Measurements from ENCODE around the gene TIMP3.
"Not testable (repeated sequence)": the region's sequence is repeated elsewhere in the genome, so short reads cannot be mapped to it uniquely, and the experiment has no call there.

TIMP3 gene

DNA sequence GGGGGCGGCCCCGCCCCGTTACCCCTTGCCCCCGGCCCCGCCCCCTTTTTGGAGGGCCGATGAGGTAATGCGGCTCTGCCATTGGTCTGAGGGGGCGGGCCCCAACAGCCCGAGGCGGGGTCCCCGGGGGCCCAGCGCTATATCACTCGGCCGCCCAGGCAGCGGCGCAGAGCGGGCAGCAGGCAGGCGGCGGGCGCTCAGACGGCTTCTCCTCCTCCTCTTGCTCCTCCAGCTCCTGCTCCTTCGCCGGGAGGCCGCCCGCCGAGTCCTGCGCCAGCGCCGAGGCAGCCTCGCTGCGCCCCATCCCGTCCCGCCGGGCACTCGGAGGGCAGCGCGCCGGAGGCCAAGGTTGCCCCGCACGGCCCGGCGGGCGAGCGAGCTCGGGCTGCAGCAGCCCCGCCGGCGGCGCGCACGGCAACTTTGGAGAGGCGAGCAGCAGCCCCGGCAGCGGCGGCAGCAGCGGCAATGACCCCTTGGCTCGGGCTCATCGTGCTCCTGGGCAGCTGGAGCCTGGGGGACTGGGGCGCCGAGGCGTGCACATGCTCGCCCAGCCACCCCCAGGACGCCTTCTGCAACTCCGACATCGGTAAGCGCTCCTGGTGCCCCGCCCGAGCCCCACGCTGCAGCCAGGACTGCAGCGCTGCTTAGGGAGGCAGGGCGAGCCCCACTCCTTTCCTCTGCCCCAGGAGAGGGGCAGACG lies at the start of gene TIMP3:
Gene TIMP3 (plus strand): TSS at position 169 of the 700 bp plus-strand sequence. CDS start 297 bp downstream, at position 466.
- peak; percentile 63 for TF ChIP-seq POLR2A (IDR thresholded peaks at IDR 0.05; ENCODE audit: low read depth, low read length)
- no peak for DNase-seq (ENCODE audit: insufficient read length, low spot score)
- FAIRE-seq, result no peak

DNA sequence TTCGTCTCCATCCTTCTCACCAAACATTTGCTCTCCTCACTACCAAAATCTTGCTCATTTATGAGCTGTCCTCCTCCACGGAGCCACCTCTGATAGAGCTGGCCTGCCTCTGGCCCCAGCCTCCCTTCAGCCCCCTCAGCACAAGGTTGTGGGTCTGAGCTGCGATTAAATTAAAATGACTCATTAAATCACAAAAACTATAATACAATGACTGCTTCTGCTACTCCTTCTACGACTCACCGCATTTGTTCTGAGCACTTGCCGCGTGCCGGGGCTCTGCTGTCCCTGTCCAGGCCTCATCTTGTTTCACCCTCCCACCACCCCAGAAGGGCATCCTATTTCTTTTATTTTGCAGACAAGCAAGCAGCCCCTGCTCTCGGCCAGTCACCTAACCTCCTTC lies 49.2 kb upstream of the TIMP3 start:
- no peak for TF ChIP-seq POLR2A (IDR thresholded peaks at IDR 0.05; ENCODE audit: low read depth, low read length)
- no peak for DNase-seq (ENCODE audit: insufficient read length, low spot score)
- no peak for FAIRE-seq

DNA sequence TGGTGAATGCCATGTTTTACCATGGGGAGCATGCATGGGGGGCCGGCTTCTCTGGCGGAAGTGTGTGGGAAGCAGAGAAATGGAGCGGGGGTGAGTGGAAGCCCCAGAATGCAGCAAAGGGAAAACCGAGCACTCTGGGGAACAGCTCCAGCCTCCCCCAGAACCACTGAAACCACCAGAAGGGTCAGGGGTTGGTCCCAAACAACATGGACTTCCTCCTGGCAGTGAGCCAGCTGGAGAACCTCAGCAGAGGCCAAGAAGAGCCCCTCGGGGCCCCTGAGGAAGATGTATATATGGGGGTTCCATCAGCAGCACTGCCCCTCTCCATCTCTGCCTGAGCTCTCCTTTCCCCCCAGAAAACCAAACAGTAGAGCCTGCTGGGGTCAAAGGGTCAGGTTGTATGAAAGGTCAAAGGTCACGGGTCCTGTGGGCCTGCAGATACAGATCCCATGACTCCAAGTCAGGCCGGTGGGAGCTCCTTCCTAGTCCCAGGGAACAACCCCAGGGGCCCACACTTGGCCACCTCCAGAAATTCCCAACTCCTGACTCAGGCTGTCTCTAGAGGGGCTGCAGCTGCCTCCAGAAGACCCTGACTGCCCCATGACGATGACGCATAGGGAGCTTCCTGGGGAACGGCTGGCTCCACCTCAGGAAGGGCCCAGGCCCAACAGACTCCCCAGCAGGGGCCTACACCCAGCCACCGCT lies 48.5 kb upstream of the TIMP3 start:
- FAIRE-seq (no peak), DNase-seq (ENCODE audit: insufficient read length, low spot score) (no peak)
- TF ChIP-seq POLR2A (IDR thresholded peaks at IDR 0.05; ENCODE audit: low read depth, low read length), result no peak

DNA sequence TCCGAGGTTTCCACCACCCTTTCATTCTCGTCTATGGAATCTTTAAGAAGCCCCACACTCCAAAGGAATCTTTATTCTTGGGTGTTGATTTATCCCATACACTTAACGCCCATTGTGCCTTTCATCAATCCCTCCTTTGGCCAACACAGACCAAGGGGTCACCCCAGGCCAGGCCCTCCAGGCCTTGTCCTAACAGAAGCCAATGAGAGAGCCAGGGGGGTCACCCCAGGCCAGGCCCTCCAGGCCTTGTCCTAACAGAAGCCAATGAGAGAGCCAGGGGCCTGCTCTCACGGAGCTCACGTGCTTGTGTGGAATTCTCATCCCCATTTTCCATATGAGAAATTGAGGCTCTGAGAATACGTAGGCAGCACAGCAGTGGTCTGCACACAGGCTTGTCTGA lies 47.9 kb upstream of the TIMP3 start:
- DNase-seq (ENCODE audit: insufficient read length, low spot score) (no peak), FAIRE-seq (no peak)
- TF ChIP-seq POLR2A (IDR thresholded peaks at IDR 0.05; ENCODE audit: low read depth, low read length), result no peak

DNA sequence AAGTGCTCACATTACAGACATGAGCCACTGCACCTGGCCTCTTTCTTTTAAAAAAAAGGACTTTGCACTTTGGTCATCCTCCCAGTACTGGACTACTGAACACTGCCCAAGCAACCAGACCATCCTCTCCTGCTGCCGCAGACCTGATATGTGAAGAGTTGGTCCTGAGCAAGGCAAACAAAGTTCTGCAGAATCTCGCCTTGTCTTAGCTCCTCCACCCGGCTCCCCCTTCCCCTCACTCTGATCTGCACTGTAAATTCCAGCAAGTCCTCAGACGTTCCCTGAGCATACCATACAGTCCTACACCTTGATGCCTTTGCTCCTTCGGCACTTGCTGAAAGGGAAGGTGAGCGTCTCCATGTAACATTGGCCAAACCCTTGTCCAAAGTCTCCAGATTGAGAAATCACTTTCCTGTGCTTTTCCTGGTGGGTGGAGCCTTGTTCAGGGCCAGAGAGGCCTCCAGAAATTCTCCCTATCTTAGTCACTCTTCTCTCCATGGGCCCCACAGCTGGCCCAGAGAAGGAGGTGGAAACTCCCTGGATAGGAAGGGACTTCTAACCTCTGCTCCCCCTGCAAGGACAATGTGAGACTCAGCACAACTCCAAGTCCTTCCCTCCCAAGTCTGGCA lies 47.0 kb upstream of the TIMP3 start:
- DNase-seq (ENCODE audit: insufficient read length, low spot score), result peak; percentile 23
- no peak for TF ChIP-seq POLR2A (IDR thresholded peaks at IDR 0.05; ENCODE audit: low read depth, low read length)
- FAIRE-seq, result no peak

DNA sequence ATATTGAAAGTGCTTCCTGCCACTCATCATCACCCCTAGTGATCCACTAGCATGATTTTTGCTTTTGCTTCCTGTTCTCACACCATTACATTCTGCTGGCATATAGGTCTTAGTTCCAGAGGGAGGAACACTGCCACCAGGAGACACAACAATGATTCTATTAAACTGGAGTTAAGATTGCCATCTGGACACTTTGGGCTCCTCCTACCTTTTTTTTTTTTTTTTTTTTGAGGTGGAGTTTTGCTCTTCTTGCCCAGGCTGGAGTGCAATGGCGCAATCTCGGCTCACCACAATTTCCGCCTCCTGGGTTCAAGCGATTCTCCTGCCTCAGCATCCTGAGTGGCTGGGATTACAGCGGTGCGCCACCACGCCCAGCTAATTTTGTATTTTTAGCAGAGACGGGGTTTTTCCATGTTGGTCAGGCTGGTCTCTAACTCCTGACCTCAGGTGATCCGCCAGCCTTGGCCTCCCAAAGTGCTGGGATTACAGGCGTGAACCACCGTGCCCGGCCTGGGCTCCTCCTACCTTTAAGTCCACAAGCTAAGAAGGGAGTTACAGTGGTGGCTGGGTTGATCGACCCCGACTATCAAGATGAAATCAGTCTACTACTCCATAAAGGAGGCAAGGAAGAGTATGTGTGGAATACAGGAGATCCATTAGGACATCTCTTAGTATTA lies 44.3 kb upstream of the TIMP3 start:
- FAIRE-seq; DNase-seq (ENCODE audit: insufficient read length, low spot score): not testable (repeated sequence)

DNA sequence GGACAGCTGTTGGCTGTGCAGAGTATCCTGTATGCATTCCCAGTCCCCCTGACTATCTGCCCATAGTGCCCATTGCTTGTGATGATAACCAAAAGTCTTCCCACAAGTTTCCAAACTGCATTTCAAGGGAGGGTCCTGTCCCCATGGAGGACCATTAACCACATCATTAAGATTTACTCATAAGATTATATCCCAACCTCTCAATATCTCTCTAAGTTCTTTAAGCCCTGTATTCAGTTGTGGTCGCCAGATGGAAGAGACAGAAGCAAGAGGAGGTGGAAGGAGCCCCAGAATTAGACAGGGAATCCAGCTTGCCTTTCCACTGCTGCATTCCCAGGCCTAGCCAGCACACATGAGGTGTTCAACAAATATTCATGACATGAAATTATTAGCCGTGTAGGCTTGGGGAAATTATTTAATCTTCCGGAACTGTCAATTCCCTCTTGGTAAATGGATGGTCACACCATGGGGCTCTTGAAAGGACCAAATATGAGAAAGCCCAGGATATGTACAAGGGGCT lies 42.6 kb upstream of the TIMP3 start:
- DNase-seq (ENCODE audit: insufficient read length, low spot score), result no peak
- no peak for TF ChIP-seq POLR2A (IDR thresholded peaks at IDR 0.05; ENCODE audit: low read depth, low read length)
- no peak for FAIRE-seq

DNA sequence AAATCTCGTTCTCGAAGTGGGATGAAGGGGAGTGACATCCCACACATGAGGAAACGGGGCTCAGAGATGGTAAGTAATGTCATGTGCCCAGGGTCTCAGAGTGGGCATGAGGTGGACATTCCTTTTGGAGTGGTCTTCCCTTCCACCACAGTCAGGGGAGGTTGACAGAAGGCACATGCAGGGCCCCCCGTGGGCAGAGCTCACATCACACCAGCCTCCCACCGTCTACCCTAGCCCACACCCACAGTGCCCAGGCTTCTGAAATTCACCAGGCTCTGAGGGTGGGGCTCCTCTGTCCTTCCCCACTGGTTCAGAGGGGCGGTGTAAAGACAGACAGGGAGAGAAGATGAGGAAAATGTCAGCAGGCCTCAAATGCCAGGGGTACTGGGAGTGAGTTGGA lies 41.1 kb upstream of the TIMP3 start:
- no peak for TF ChIP-seq POLR2A (IDR thresholded peaks at IDR 0.05; ENCODE audit: low read depth, low read length)
- DNase-seq (ENCODE audit: insufficient read length, low spot score) (no peak), FAIRE-seq (no peak)

DNA sequence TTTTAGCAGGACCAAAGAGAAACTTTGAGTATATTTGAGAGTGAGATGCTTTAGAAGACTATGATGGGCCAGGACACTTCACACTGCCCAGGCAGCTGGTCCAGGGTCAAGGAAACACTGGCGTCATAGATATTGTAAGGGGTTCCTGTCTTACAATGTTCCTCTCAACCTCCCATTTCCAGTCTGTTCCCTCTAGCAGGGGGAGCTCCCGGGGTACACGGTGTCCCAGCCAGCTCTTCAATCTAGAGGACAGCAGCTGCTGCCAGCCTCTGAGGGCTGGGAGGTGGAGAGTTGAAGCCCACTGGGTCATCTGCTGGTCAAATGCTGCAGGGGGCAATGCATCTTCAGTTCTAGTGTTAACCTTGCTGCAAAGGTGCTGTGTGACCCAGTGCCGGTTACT lies 40.7 kb upstream of the TIMP3 start:
- TF ChIP-seq POLR2A (IDR thresholded peaks at IDR 0.05; ENCODE audit: low read depth, low read length), result no peak
- no peak for DNase-seq (ENCODE audit: insufficient read length, low spot score)
- FAIRE-seq, result no peak

DNA sequence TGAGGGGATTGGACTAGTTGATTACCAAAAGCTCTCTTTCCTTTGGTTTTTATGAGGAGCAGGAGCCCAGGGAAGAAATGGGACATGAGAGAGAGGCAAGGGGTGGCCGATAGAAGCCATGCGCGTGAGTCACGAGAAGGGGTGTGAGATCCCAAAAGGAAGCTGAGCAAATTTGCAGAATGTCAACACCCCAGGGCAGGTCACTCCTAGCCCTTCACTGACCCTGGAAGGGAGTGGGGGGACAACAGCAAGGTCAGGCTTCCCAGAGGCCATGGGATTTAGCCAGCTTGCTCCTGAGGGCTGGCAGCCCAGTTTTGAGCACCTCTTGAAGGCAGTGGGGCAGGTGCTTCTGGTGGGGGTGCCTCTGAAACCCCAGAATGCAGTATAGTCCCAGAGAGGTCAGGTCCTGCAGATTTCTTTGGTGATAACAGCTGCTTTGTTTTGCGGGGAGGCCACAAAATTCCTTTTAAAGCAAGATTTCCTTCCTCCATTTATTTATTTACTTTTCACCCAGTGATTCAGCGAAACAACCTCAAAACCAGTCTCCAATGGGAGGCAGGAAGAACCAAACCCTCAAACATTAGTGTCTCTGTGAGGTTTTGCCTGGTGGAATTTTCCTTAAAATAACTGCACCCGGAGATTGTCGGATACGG lies 40.1 kb upstream of the TIMP3 start:
- DNase-seq (ENCODE audit: insufficient read length, low spot score) (no peak), FAIRE-seq (no peak)
- TF ChIP-seq POLR2A (IDR thresholded peaks at IDR 0.05; ENCODE audit: low read depth, low read length), result no peak

DNA sequence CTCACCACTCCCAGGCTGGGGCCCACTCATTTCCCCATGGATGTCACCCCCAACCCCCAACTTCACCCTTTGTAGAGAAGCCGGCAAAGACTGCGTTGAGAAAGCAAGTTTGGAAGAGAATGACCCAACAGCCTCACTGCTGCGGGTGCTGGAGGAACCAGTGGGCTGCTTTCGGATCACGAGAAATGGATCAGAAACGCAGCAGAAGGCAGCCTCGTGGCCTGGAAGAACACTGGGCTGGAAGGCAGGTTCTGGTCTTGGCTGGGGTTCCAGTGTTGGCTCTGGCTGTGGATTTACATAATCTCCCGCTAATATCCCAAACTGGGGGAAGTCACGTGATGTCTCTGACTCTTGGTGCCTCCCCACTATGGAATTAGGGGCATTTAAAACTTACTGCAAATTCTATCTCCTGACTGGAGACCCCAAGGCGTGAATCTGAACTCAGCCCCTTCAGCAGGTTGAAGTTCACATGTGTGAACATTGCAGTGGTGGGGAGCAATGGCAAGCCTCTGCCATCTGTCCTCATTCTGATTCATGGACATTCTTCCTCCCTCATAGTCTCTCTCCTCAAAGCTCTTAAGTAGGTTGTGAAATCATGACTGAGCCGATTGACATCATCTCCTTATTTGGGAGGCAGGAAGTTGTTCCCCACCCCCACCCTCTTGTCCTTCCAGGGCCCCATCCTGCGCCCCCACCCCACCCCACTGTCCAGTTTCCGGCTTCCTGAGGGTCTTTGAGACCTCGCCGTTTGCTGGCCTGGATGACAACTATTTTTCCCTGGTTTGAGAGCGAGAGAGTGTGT lies 37.0 kb upstream of the TIMP3 start:
- DNase-seq (ENCODE audit: insufficient read length, low spot score) (no peak), FAIRE-seq (no peak)
- TF ChIP-seq POLR2A (IDR thresholded peaks at IDR 0.05; ENCODE audit: low read depth, low read length), result no peak

DNA sequence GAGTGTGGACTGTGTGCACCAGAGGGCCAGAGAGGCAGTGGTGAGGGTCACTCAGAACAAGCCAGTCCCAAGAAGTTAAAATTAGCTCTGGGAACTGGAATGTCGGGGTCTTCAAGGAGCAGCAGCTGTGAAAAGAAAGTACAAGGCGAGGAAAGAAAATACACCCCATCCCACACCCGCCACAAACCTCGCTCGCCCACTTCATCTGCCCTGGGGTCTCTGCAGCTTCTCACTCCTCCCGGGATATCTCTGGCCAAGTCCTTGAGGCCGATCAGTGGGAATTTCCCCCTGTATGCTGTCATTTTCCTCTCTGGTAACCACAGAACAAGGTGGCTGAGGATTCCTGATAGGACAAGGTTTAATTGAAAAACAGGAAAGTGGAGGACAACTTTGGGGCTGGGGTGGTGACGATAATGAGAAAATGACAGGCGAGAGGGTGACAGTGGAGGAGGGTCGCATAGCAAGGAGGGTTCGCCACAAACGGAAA lies 36.3 kb upstream of the TIMP3 start:
- DNase-seq (ENCODE audit: insufficient read length, low spot score), result no peak
- no peak for TF ChIP-seq POLR2A (IDR thresholded peaks at IDR 0.05; ENCODE audit: low read depth, low read length)
- FAIRE-seq, result no peak

DNA sequence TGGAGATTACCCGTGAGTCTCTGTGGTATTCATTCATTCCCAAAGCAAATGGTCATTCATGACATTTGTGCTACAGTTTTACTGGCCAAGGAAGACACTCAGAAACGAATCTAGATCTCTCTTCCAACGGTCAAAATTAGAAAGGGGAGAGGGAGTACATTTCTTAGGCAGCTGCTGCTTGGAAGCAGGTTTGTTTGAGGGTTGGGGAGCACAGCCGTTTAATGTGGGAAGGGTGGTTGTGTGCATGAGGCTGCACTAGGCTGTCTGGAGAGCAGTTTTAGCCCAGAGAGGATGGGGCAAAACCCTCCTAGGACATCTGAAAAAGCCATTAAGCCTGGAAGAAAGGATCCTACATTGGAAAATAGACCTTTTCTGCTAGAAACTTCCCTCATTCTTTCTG lies 29.7 kb upstream of the TIMP3 start:
- TF ChIP-seq POLR2A (IDR thresholded peaks at IDR 0.05; ENCODE audit: low read depth, low read length), result no peak
- no peak for FAIRE-seq

More for the DNA sequence above, 29.7 kb upstream of the TIMP3 start:
- DNase-seq (ENCODE audit: insufficient read length, low spot score), result no peak

All from H54 (cell line).